ENCODE results near the gene NDUFV2. TPM values are rescaled to one million over a fixed set of nuclear protein-coding genes. Genes with fewer than 3 reads are reported as not detected.
A peak's percentile ranks its signal among the peaks of the same experiment; 100 is the strongest.

The NDUFV2 gene
- total and polyA plus RNA-seq, 8 donors = 69.4 to 283 (median 218) TPM

DNA sequence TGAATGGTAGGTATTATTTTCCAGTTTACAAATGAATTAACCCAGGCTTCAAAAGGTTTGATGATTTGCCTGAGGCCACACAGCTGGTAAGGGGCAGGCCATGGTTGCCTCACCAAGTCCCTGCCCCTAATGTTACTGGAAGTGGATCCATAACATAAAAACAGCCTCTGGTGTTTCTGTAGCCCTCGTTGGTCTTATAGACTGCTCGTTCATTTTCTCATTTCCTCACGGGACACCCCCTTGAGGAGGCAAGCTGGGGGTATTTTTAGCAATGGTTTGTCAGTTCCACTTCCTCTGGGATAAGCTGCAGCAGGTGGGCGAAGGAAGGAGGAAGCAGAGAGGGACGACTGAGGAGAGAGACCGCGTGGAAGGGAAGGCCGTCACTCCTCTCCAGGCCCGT lies 32.9 kb upstream of the NDUFV2 start:
- 45 to 67% (median 58%) methylated on average over 9 of the region's 9 CpGs for WGBS, 5 donors
- intact Hi-C loops (cut with DNase I; ENCODE audit: low total_unique reads) = no loop called here

DNA sequence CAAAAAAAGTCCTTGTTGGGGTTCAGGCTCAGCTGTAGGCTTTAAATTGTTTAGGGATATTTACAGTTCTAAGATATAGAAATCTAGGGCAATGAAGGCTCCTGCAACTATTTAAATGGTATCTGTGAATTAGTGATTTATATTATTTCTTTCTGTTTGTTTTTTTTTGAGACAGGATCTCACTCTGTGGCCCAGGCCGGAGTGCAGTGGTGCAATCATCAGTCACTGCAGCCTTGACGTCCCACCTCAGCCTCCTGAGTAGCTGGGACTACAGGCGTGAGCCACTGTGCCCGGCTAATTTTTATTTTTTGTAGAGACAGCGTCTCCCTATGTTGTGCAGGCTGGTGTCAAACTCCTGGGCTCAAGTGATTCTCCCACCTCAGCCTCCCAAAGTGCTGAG lies 32.3 kb upstream of the NDUFV2 start:
- DNase-seq = no peak
- 72 to 89% (median 87%) methylated on average over 5 of the region's 5 CpGs for WGBS, 5 donors
- no peaks in the 10 kb centered on the region for H3K27me3 ChIP-seq
- TF ChIP-seq, protein P1, sequence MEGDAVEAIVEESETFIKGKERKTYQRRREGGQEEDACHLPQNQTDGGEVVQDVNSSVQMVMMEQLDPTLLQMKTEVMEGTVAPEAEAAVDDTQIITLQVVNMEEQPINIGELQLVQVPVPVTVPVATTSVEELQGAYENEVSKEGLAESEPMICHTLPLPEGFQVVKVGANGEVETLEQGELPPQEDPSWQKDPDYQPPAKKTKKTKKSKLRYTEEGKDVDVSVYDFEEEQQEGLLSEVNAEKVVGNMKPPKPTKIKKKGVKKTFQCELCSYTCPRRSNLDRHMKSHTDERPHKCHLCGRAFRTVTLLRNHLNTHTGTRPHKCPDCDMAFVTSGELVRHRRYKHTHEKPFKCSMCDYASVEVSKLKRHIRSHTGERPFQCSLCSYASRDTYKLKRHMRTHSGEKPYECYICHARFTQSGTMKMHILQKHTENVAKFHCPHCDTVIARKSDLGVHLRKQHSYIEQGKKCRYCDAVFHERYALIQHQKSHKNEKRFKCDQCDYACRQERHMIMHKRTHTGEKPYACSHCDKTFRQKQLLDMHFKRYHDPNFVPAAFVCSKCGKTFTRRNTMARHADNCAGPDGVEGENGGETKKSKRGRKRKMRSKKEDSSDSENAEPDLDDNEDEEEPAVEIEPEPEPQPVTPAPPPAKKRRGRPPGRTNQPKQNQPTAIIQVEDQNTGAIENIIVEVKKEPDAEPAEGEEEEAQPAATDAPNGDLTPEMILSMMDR (IDR thresholded peaks at IDR 0.05) = no peak
- no peak for TF ChIP-seq EP300 (IDR thresholded peaks at IDR 0.05)
- TF ChIP-seq POLR2AphosphoS5 (IDR thresholded peaks at IDR 0.05) = no peak
- TF ChIP-seq POLR2A (IDR thresholded peaks at IDR 0.05) = no peak
- intact Hi-C loops (cut with DNase I; ENCODE audit: low total_unique reads) = loop anchor here (10.0 kb wide), 1 partner anchor 85 kb away; no protein-coding TSS in a partner anchor
- H3K36me3 ChIP-seq = no peaks in the 10 kb centered on the region
- H3K9me3 ChIP-seq = no peaks in the 10 kb centered on the region
- peaks cover 0 to 14% (median 9%) of the 10 kb centered on the region in 4 donors for H3K4me1 ChIP-seq
- peak overlapping the region in 1 of 5 donors; percentile 8 for H3K27ac ChIP-seq
- no peak overlapping the region for H3K4me3 ChIP-seq

More for the DNA sequence above, 32.9 kb upstream of the NDUFV2 start:
- peak in 1 of 2 donors; percentile 35 for DNase-seq
- Histone ChIP-seq H3K9me3 (no peaks in the 10 kb centered on the region), H3K27me3 (no peaks in the 10 kb centered on the region), H3K4me1 (peaks cover 0 to 14% (median 9%) of the 10 kb centered on the region in 4 donors), H3K4me3 (no peak overlapping the region), H3K36me3 (no peaks in the 10 kb centered on the region), H3K27ac (peak overlapping the region in 1 of 5 donors; percentile 8)
- no peak for TF ChIP-seq EP300 (IDR thresholded peaks at IDR 0.05)
- TF ChIP-seq POLR2AphosphoS5 (IDR thresholded peaks at IDR 0.05) = no peak

DNA sequence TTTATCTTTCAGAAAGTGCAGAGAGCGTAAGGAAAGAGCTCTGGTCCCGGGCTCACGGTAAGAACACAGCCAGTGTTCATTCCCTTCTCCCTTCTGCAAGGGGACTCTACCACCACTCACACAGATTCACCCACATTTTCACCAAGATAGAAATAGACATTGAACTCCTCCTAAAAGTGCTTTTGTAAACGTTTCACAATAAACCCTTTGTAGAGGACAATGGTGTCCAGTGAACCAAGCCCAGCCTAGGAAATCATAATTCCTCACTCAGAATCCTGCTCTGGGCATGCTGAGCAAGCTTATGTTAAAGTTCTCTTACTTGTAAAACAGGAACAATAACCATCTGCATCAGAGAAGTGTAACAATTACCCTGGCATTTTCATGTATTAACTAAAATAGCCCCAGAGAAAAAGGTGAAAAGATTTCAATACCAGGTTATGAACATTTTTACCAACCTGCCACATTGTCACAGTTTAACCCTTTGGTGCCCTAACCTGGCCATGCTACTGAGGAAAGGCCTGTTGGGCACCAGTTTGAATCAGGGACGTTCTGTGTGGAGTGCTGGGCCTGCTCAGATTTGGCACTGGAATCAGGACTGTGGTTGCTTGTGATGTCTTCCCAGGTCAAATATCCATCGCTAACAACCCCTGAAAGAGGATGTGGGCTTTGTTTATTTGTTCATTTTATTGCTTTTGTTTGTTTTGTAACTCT lies 22.5 kb upstream of the NDUFV2 start:
- peak overlapping the region in 1 of 5 donors; percentile 23 for H3K27ac ChIP-seq
- intact Hi-C loops (cut with DNase I; ENCODE audit: low total_unique reads) = loop anchor here (10.0 kb wide), 1 partner anchor 75 kb away; no protein-coding TSS in a partner anchor

DNA sequence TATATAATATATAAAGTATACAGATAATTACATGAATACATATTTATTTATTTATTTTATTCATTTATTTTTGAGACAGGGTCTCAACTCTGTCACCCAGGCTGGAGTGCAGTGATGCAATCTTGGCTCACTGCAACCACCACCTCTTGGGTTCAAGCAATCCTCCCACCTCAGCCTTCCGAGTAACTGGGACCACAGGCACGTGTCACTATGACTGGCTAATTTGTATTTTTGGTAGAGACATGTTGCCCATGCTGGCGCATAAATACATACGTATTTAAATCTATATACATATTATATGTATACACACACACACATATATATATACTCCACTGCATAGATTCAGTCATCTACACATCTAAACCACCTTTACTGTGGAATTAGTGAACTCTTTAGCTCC lies 20.6 kb upstream of the NDUFV2 start:
- WGBS, 5 donors = 76 to 87% (median 85%) methylated on average over 4 of the region's 4 CpGs

More for the DNA sequence above, 22.5 kb upstream of the NDUFV2 start:
- no peaks in the 10 kb centered on the region for H3K4me1 ChIP-seq
- no peaks in the 10 kb centered on the region for H3K36me3 ChIP-seq
- no peaks in the 10 kb centered on the region for H3K9me3 ChIP-seq
- H3K27me3 ChIP-seq = no peaks in the 10 kb centered on the region
- WGBS, 5 donors = 61 to 65% (median 63%) methylated on average over 6 of the region's 6 CpGs
- TF ChIP-seq, protein P1 (IDR thresholded peaks at IDR 0.05) = no peak
- TF ChIP-seq POLR2AphosphoS5 (IDR thresholded peaks at IDR 0.05) (no peak), EP300 (IDR thresholded peaks at IDR 0.05) (no peak), POLR2A (IDR thresholded peaks at IDR 0.05) (no peak)
- no peak for DNase-seq
- H3K4me3 ChIP-seq = no peak overlapping the region

More for the DNA sequence above, 20.6 kb upstream of the NDUFV2 start:
- Histone ChIP-seq H3K36me3 (no peaks in the 10 kb centered on the region), H3K4me1 (no peaks in the 10 kb centered on the region), H3K27me3 (no peaks in the 10 kb centered on the region), H3K4me3 (no peak overlapping the region), H3K27ac (no peak overlapping the region), H3K9me3 (no peaks in the 10 kb centered on the region)
- TF ChIP-seq POLR2AphosphoS5 (IDR thresholded peaks at IDR 0.05) (no peak), EP300 (IDR thresholded peaks at IDR 0.05) (no peak), POLR2A (IDR thresholded peaks at IDR 0.05) (no peak)
- TF ChIP-seq, protein P1 (IDR thresholded peaks at IDR 0.05) = no peak
- DNase-seq = no peak
- intact Hi-C loops (cut with DNase I; ENCODE audit: low total_unique reads) = no loop called here

Data from stomach (tissue), 9 donors.